ENCODE data around the gene CLIP3. TPM values are rescaled to one million over a fixed set of nuclear protein-coding genes. Genes with fewer than 3 reads are reported as not detected.
"Not testable (repeated sequence)": the region's sequence is repeated elsewhere in the genome, so short reads cannot be mapped to it uniquely, and the experiment has no call there.

CLIP3 gene
- total RNA-seq, 1 donor from 2014 or later: 8.1 TPM

- H3K9me3 ChIP-seq: no peaks in the 10 kb centered on the region
- no peak for ATAC-seq
- TF ChIP-seq CTCF (IDR thresholded peaks at IDR 0.05): no peak
- no peaks in the 10 kb centered on the region for H3K36me3 ChIP-seq
- intact Hi-C loops (cut with DNase I): no loop called here
- H3K27ac ChIP-seq: no peak overlapping the region
- H3K4me1 ChIP-seq: no peaks in the 10 kb centered on the region
- H3K27me3 ChIP-seq (ENCODE audit: low read depth): no peaks in the 10 kb centered on the region
- no peak overlapping the region for H3K4me3 ChIP-seq
- no peak for DNase-seq
Measured at GRCh38 chr19:36046443-36047050, 13.9 kb upstream of the CLIP3 start.

- H3K27me3 ChIP-seq (ENCODE audit: low read depth): no peaks in the 10 kb centered on the region
- no peaks in the 10 kb centered on the region for H3K4me1 ChIP-seq
Measured at GRCh38 chr19:36043952-36044351, 11.3 kb upstream of the CLIP3 start.

GRCh38 chr19:36041831-36042230 is 9.2 kb upstream of the CLIP3 start:
- TF ChIP-seq CTCF (IDR thresholded peaks at IDR 0.05): no peak
- Histone ChIP-seq H3K27ac (peak overlapping the region; percentile 36), H3K36me3 (peaks cover 18% of the 10 kb centered on the region), H3K27me3 (ENCODE audit: low read depth) (no peaks in the 10 kb centered on the region), H3K4me3 (no peak overlapping the region), H3K4me1 (no peaks in the 10 kb centered on the region), H3K9me3 (no peaks in the 10 kb centered on the region)
- ATAC-seq (peak; percentile 70 to 75), DNase-seq (no peak)
- intact Hi-C loops (cut with DNase I): no loop called here

More at GRCh38 chr19:36043952-36044351, 11.3 kb upstream of the CLIP3 start:
- H3K4me3 ChIP-seq: no peak overlapping the region
- DNase-seq: no peak
- TF ChIP-seq CTCF (IDR thresholded peaks at IDR 0.05): no peak
- no peak overlapping the region for H3K27ac ChIP-seq
- no peak for ATAC-seq
- no peaks in the 10 kb centered on the region for H3K9me3 ChIP-seq
- intact Hi-C loops (cut with DNase I): no loop called here
- H3K36me3 ChIP-seq: peaks cover 9% of the 10 kb centered on the region

DNA sequence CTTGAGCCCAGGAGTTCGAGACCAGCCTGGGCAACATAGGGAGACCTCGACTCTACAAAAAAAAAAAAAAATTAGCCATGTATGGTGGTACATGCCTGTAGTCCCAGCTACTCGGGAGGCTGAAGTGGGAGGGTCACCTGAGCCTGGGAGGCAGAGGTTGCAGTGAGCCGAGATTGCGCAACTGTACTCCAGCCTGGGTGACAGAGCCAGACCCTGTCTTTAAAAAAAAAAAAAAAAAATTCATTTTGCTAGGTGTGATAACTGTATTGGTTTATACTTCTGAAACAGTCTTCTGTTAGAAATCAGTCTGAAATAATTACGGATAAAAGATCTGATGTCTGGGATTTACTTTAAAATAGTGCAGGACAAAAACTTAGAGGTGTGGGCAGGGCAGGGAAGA is 8.4 kb upstream of the CLIP3 start:
- H3K4me3 ChIP-seq; H3K4me1 ChIP-seq; H3K9me3 ChIP-seq; ATAC-seq; DNase-seq; intact Hi-C loops (cut with DNase I); H3K27me3 ChIP-seq (ENCODE audit: low read depth): not testable (repeated sequence)
- Histone ChIP-seq H3K36me3 (peaks cover 18% of the 10 kb centered on the region), H3K27ac (peak overlapping the region; percentile 36)

DNA sequence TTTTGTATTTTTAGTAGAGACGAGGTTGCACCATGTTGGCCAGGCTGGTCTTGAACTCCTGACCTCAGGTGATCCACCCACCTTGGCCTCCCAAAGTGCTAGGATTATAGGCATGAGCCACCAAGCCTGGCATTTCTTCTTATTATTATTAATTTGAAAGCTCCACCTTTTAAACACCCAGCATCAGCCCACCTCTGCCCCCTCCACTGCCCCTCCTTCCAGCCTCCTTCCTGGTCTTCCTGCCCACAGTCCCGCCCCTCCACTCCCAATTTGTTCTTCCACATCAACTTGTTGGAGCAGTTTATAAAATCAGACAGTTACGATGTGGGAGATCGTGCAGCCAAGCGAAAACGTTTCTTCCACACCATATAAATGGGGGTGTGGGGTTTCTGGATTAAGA is 7.8 kb upstream of the CLIP3 start:
- Histone ChIP-seq H3K27me3 (ENCODE audit: low read depth) (no peaks in the 10 kb centered on the region), H3K4me1 (no peaks in the 10 kb centered on the region), H3K4me3 (no peak overlapping the region), H3K27ac (no peak overlapping the region), H3K36me3 (peaks cover 18% of the 10 kb centered on the region), H3K9me3 (no peaks in the 10 kb centered on the region)
- ATAC-seq (no peak), DNase-seq (no peak)
- TF ChIP-seq CTCF (IDR thresholded peaks at IDR 0.05): no peak
- intact Hi-C loops (cut with DNase I): no loop called here

DNA sequence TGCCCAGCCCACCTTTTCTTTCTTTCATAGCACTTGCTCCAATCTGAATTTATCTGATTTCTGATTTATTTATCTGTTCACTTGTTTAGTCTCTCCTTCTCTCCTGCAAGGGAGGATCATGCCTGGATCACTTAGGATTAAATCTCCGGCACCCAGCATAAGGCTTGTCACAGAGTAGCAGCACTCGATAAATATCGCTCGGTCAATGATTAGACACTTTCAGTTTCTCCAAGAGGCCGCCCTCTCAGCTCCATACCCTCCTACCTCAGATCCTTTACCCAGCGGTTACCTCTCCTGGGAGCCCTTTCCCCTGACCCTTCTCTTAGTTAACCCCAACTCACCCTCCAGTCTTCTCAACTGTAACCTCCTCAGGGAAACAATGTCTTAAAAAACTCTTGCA is 1.4 kb downstream of the CLIP3 start:
- H3K4me1 ChIP-seq: peaks cover 3% of the 10 kb centered on the region
- ATAC-seq: no peak
- no peaks in the 10 kb centered on the region for H3K9me3 ChIP-seq
- H3K27me3 ChIP-seq (ENCODE audit: low read depth): peaks cover 9% of the 10 kb centered on the region
- H3K36me3 ChIP-seq: no peaks in the 10 kb centered on the region
- H3K27ac ChIP-seq: no peak overlapping the region
- intact Hi-C loops (cut with DNase I): no loop called here
- no peak for TF ChIP-seq CTCF (IDR thresholded peaks at IDR 0.05)
- DNase-seq: no peak
- H3K4me3 ChIP-seq: no peak overlapping the region
